ENCODE measurements around the gene C1orf185.
"Not testable (repeated sequence)": the region's sequence is repeated elsewhere in the genome, so short reads cannot be mapped to it uniquely, and the experiment has no call there.

C1orf185 gene

DNA sequence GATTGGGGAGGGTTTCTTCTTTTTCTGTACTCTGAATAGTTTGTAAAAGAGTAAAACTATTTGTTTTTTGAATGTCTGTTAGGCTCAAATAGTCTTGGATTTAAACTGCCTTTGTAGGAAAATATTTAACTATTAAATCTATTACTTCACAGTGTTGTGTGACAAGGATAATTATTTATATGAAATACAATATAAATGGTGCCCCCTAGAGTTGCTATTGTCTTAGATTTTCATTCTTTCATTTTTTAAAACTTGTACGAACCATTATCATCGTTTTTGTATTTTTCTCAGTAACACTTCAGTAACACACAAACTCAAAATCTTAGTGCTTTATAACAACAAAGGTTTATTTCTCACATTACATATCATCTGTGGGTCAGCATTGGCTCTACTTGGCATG, 37.4 kb downstream of the C1orf185 start:
- H3K9ac ChIP-seq (ENCODE audit: low read depth, low read length): no peak overlapping the region
- no peak overlapping the region for H3K27ac ChIP-seq (ENCODE audit: low read depth, low read length)
- 89% methylated on average over 2 of the region's 2 CpGs for WGBS
- H3K4me1 ChIP-seq (ENCODE audit: insufficient read depth, low read length): no peaks in the 10 kb centered on the region
- H3K4me3 ChIP-seq (ENCODE audit: low read length): no peak overlapping the region
- H3K27me3 ChIP-seq (ENCODE audit: insufficient read depth, low read length): no peaks in the 10 kb centered on the region
- no peaks in the 10 kb centered on the region for H3K9me3 ChIP-seq (ENCODE audit: insufficient read depth, low read depth, low read length)
- no peaks in the 10 kb centered on the region for H3K36me3 ChIP-seq (ENCODE audit: insufficient read depth, low read length)

DNA sequence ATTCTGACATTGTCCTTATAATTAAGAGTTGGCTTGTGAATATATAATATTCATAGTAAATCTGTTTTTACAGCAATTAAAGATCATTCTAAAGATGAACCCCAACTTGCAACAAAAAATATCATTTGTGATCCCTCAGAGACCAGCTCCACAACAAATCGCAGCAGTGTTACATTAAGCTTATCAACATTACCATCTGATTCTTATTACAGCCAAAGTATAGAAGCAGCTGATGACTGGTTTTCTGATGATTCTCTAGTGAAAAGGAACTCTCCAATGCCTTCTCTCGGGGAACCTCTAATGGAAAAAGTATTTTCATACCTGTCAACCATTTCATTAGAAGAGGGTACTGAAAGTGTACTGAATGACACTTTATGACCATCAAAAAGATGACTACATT, 45.4 kb downstream of the C1orf185 start:
- no peaks in the 10 kb centered on the region for H3K4me1 ChIP-seq (ENCODE audit: insufficient read depth, low read length)
- no peaks in the 10 kb centered on the region for H3K9me3 ChIP-seq (ENCODE audit: insufficient read depth, low read depth, low read length)
- H3K27me3 ChIP-seq (ENCODE audit: insufficient read depth, low read length): no peaks in the 10 kb centered on the region
- H3K4me3 ChIP-seq (ENCODE audit: low read length): no peak overlapping the region
- H3K36me3 ChIP-seq (ENCODE audit: insufficient read depth, low read length): no peaks in the 10 kb centered on the region
- no peak overlapping the region for H3K9ac ChIP-seq (ENCODE audit: low read depth, low read length)
- no peak overlapping the region for H3K27ac ChIP-seq (ENCODE audit: low read depth, low read length)
- 90% methylated on average over 1 of the region's 2 CpGs for WGBS

DNA sequence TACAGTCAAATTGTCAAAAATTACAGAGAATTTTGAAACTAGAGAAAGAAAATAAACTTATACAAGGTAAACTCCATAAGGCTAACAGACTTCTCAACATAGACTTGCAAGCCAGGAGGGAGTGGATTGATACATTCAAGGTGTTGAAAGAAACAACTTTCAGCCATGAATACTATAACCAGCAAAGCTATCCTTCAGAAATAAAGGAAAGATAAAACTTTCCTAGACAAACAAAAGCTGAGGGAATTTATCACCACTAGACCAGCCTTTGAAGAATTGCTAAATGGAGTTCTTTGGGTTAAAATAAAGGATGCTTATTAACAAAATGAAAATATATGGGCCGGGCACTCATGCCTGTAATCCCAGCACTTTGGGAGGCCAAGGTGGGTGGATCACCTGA, 52.7 kb downstream of the C1orf185 start:
- Histone ChIP-seq H3K27ac (ENCODE audit: low read depth, low read length) (no peak overlapping the region), H3K9ac (ENCODE audit: low read depth, low read length) (no peak overlapping the region), H3K4me1 (ENCODE audit: insufficient read depth, low read length) (no peaks in the 10 kb centered on the region), H3K27me3 (ENCODE audit: insufficient read depth, low read length) (no peaks in the 10 kb centered on the region), H3K36me3 (ENCODE audit: insufficient read depth, low read length) (no peaks in the 10 kb centered on the region), H3K4me3 (ENCODE audit: low read length) (no peak overlapping the region), H3K9me3 (ENCODE audit: insufficient read depth, low read depth, low read length) (peaks cover 3% of the 10 kb centered on the region; the same call in 1 of the 2 replicates)
- WGBS: 100% methylated on average over 1 of the region's 1 CpG

DNA sequence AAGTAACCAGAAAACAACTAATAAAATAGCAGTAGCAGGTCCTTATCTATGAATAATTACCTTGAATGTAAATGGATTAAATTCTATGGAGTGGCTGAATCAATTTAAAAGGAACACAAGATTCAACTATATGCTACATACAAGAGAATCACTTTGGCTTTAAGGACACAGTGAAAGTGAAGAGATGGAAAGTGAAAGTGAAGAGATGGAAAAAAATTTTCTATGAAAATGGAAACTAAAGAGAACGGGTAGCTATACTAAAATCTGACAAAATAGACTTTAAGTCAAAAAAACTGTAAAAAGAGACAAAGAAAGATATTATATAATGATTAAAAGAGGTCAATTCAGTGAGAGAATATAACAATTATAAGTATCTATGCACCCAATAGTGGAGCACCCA, 54.7 kb downstream of the C1orf185 start:
- Histone ChIP-seq H3K27ac (ENCODE audit: low read depth, low read length) (no peak overlapping the region), H3K4me3 (ENCODE audit: low read length) (no peak overlapping the region), H3K27me3 (ENCODE audit: insufficient read depth, low read length) (no peaks in the 10 kb centered on the region), H3K4me1 (ENCODE audit: insufficient read depth, low read length) (no peaks in the 10 kb centered on the region), H3K36me3 (ENCODE audit: insufficient read depth, low read length) (no peaks in the 10 kb centered on the region), H3K9ac (ENCODE audit: low read depth, low read length) (no peak overlapping the region), H3K9me3 (ENCODE audit: insufficient read depth, low read depth, low read length) (peaks cover 3% of the 10 kb centered on the region; the same call in 1 of the 2 replicates)
- WGBS: no CpG with 5 or more reads among the region's 1 CpG

DNA sequence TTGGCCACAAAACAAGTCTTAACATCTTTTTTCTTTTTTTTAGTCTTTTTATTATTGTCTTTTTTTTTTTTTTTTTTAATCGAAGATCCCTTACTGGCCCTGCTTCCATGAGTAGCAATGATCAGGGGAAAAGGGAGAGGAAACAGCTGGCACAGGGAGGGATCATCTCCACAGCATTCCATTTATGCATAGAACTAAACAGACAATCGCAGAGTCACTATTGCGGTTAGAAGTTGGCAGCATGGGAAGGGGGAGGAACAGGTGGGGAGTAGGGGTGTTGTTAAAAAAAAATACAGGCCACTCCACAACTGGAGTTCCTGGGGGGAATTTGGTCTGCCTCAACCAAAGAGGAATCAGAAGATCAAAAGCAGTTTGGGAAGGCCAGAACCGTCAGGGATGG, 55.4 kb downstream of the C1orf185 start:
- no peaks in the 10 kb centered on the region for H3K36me3 ChIP-seq (ENCODE audit: insufficient read depth, low read length)
- H3K4me3 ChIP-seq (ENCODE audit: low read length): no peak overlapping the region
- H3K27ac ChIP-seq (ENCODE audit: low read depth, low read length): no peak overlapping the region
- no peak overlapping the region for H3K9ac ChIP-seq (ENCODE audit: low read depth, low read length)
- H3K4me1 ChIP-seq (ENCODE audit: insufficient read depth, low read length): no peaks in the 10 kb centered on the region
- WGBS: 82% methylated on average over 3 of the region's 4 CpGs
- H3K27me3 ChIP-seq (ENCODE audit: insufficient read depth, low read length): no peaks in the 10 kb centered on the region
- H3K9me3 ChIP-seq (ENCODE audit: insufficient read depth, low read depth, low read length): peaks cover 3% of the 10 kb centered on the region; the same call in 1 of the 2 replicates

DNA sequence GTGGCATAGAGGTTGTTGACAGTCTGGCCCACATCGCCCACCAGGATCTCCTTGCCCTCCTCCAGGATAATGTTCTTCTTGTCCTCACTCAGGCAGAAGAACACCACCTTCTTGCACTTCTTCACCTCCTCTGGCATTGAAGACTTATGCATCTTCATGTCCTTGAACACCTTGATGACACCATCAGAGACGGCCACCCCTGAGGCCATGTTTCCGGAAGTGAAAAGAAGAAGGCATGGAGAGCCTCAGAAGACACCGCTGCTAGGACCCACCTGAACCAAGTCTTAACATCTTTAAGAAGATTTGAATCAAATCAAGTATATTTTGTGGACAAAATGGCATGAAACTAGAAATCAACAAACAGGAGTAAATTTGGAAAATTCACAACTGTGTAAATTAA, 56.2 kb downstream of the C1orf185 start:
- no peak overlapping the region for H3K27ac ChIP-seq (ENCODE audit: low read depth, low read length)
- no peak overlapping the region for H3K9ac ChIP-seq (ENCODE audit: low read depth, low read length)
- H3K36me3 ChIP-seq (ENCODE audit: insufficient read depth, low read length): no peaks in the 10 kb centered on the region
- H3K4me3 ChIP-seq (ENCODE audit: low read length): no peak overlapping the region
- peaks cover 3% of the 10 kb centered on the region; the same call in 1 of the 2 replicates for H3K9me3 ChIP-seq (ENCODE audit: insufficient read depth, low read depth, low read length)
- no peaks in the 10 kb centered on the region for H3K4me1 ChIP-seq (ENCODE audit: insufficient read depth, low read length)
- no peaks in the 10 kb centered on the region for H3K27me3 ChIP-seq (ENCODE audit: insufficient read depth, low read length)
- 93% methylated on average over 4 of the region's 4 CpGs for WGBS

DNA sequence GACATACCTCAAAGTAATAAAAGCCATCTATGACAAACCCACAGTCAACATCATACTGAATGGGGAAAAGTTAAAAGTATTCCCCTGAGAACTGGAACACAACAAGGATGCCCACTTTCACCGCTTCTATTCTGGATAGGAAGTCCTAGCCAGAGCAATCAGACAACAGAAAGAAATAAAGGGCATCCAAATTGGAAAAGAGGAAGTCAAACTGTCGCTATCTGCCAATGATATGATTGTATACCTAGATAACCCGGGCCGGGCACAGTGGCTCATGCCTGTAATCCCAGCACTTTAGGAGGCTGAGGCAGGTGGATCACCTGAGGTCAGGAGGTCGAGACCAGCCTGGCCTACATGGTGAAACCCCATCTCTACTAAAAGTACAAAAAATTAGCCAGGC, 60.5 kb downstream of the C1orf185 start:
- H3K9ac ChIP-seq (ENCODE audit: low read depth, low read length); H3K27me3 ChIP-seq (ENCODE audit: insufficient read depth, low read length); H3K4me1 ChIP-seq (ENCODE audit: insufficient read depth, low read length); H3K36me3 ChIP-seq (ENCODE audit: insufficient read depth, low read length); H3K27ac ChIP-seq (ENCODE audit: low read depth, low read length); H3K9me3 ChIP-seq (ENCODE audit: insufficient read depth, low read depth, low read length); H3K4me3 ChIP-seq (ENCODE audit: low read length): not testable (repeated sequence)
- WGBS: 94% methylated on average over 5 of the region's 5 CpGs

DNA sequence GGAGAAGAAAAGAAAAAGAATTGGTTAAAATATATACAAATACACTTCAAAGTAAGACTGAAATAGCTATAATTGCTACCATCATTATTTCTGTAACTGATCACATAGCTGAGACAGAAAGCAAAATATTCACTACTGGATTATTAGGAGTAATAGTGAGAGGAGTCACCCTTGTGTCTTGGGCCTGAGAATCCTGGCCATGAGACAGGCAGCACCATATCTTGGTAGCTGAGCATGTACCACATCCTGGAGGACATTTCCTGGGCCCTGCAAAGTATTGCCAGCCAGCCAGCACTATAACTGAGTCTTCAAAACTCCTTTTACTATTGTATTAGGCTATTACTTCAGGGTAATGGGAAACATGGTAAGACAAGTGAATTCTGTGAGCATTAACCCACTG, 63.5 kb downstream of the C1orf185 start:
- Histone ChIP-seq H3K27me3 (ENCODE audit: insufficient read depth, low read length) (no peaks in the 10 kb centered on the region), H3K27ac (ENCODE audit: low read depth, low read length) (no peak overlapping the region), H3K9ac (ENCODE audit: low read depth, low read length) (no peak overlapping the region), H3K4me3 (ENCODE audit: low read length) (no peak overlapping the region), H3K36me3 (ENCODE audit: insufficient read depth, low read length) (no peaks in the 10 kb centered on the region), H3K9me3 (ENCODE audit: insufficient read depth, low read depth, low read length) (no peaks in the 10 kb centered on the region), H3K4me1 (ENCODE audit: insufficient read depth, low read length) (no peaks in the 10 kb centered on the region)

DNA sequence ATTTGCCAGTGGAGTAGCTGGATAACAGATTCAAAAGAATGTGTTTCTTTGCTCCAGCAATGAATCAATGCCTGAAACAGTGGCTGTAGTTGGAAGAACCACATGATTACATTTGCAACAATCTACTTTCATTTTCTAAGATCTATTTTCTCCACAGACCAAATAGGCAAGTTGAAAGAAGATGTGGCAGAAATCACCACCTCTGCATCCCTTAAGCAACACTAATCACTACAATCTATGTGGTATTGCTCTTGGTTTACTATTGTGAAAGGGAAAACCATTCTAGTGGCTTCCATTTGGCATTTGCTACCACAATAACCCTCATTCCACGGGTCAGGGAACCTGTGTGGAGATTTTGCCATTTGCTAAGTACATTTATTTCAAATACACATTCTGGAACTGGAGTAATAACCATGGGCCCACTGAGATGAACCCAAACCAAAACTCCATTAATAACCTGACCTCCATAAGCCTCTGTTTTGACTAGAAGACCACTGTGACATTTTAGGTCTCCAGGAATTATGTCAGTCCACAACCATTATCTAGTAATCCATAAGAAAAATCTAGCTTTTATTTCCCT, 66.3 kb downstream of the C1orf185 start:
- no peak overlapping the region for H3K27ac ChIP-seq (ENCODE audit: low read depth, low read length)
- 71% methylated on average over 1 of the region's 1 CpG for WGBS
- H3K9me3 ChIP-seq (ENCODE audit: insufficient read depth, low read depth, low read length): no peaks in the 10 kb centered on the region
- H3K9ac ChIP-seq (ENCODE audit: low read depth, low read length): no peak overlapping the region
- no peak overlapping the region for H3K4me3 ChIP-seq (ENCODE audit: low read length)
- H3K27me3 ChIP-seq (ENCODE audit: insufficient read depth, low read length): no peaks in the 10 kb centered on the region
- no peaks in the 10 kb centered on the region for H3K36me3 ChIP-seq (ENCODE audit: insufficient read depth, low read length)
- H3K4me1 ChIP-seq (ENCODE audit: insufficient read depth, low read length): no peaks in the 10 kb centered on the region

DNA sequence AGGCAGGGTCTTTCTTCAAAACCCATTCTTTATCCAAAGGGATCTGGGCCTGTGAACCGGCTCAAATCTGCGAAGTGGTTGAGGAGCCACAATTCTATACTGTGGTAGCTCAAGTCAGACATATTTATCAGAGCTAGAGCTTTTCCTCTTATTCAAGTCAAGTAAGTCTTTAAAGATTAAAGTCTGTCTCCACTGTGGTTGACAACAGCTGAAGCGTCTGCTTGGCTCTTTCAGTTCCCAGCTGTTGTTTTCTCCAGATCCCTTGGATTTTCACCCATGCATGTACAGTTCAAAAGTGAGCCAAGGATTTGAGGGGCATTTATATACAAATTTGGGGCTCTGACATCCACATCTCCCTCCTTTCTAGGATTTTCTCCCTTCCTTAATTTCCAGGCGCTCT, 66.9 kb downstream of the C1orf185 start:
- H3K4me1 ChIP-seq (ENCODE audit: insufficient read depth, low read length): no peaks in the 10 kb centered on the region
- H3K9ac ChIP-seq (ENCODE audit: low read depth, low read length): no peak overlapping the region
- no peak overlapping the region for H3K27ac ChIP-seq (ENCODE audit: low read depth, low read length)
- no peaks in the 10 kb centered on the region for H3K27me3 ChIP-seq (ENCODE audit: insufficient read depth, low read length)
- no peaks in the 10 kb centered on the region for H3K9me3 ChIP-seq (ENCODE audit: insufficient read depth, low read depth, low read length)
- WGBS: 93% methylated on average over 4 of the region's 4 CpGs
- H3K36me3 ChIP-seq (ENCODE audit: insufficient read depth, low read length): no peaks in the 10 kb centered on the region
- no peak overlapping the region for H3K4me3 ChIP-seq (ENCODE audit: low read length)

DNA sequence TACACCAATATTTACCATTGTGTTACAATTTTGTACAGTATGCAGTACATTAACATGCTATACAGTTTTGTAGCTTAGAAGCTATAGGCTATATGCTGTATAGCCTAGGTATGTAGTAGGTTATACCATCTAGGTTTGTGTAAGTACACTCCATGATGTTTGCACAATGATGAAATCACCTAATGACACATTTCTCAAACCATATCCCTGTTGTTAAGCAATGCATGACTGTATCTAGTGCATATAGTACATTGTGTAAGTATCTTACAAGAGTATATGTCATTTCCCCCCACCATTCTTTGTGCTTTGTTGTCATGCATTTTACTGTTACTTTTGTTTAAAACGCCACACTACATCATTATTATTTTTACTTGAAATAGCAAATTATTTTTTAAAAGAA, 68.3 kb downstream of the C1orf185 start:
- Histone ChIP-seq H3K36me3 (ENCODE audit: insufficient read depth, low read length) (no peaks in the 10 kb centered on the region), H3K9ac (ENCODE audit: low read depth, low read length) (no peak overlapping the region), H3K27ac (ENCODE audit: low read depth, low read length) (no peak overlapping the region), H3K9me3 (ENCODE audit: insufficient read depth, low read depth, low read length) (no peaks in the 10 kb centered on the region), H3K4me3 (ENCODE audit: low read length) (no peak overlapping the region), H3K27me3 (ENCODE audit: insufficient read depth, low read length) (no peaks in the 10 kb centered on the region), H3K4me1 (ENCODE audit: insufficient read depth, low read length) (no peaks in the 10 kb centered on the region)
- WGBS: no CpG with 5 or more reads among the region's 1 CpG

DNA sequence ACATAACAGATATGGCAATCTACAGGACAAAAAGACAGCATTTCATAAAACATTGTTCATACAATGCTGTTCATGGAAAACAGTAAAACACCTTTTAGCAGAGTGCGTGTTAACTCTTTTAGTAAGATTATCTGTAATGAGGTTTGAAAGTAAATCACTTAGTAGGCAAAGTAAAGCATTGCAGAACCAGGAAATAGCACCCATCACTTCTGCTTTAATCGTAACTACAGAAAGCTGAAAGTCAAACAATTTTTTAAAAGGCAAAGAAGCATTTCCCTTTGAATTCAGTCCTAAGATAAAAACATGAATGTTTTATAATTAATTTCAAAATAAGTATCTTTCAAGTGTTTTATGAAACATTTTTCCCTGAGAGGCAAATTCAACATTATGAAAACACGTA, 70.8 kb downstream of the C1orf185 start:
- no peak overlapping the region for H3K9ac ChIP-seq (ENCODE audit: low read depth, low read length)
- WGBS: 91% methylated on average over 3 of the region's 3 CpGs

More for the DNA sequence above, 70.8 kb downstream of the C1orf185 start:
- no peak overlapping the region for H3K27ac ChIP-seq (ENCODE audit: low read depth, low read length)
- no peaks in the 10 kb centered on the region for H3K27me3 ChIP-seq (ENCODE audit: insufficient read depth, low read length)
- H3K9me3 ChIP-seq (ENCODE audit: insufficient read depth, low read depth, low read length): no peaks in the 10 kb centered on the region
- no peaks in the 10 kb centered on the region for H3K36me3 ChIP-seq (ENCODE audit: insufficient read depth, low read length)
- no peak overlapping the region for H3K4me3 ChIP-seq (ENCODE audit: low read length)
- H3K4me1 ChIP-seq (ENCODE audit: insufficient read depth, low read length): no peaks in the 10 kb centered on the region
